SHP77 treated with DMSO at 0.1 percent for 48 hours (cell line): Measurements from ENCODE around the gene DRAP1.
"Not testable (repeated sequence)": the region's sequence is repeated elsewhere in the genome, so short reads cannot be mapped to it uniquely, and the experiment has no call there.

ENCODE experiments used
- DNase-seq: peaks from one replicate; lab custom pipeline; 2025; lab: John Stamatoyannopoulos, UW

The DRAP1 gene

DNA sequence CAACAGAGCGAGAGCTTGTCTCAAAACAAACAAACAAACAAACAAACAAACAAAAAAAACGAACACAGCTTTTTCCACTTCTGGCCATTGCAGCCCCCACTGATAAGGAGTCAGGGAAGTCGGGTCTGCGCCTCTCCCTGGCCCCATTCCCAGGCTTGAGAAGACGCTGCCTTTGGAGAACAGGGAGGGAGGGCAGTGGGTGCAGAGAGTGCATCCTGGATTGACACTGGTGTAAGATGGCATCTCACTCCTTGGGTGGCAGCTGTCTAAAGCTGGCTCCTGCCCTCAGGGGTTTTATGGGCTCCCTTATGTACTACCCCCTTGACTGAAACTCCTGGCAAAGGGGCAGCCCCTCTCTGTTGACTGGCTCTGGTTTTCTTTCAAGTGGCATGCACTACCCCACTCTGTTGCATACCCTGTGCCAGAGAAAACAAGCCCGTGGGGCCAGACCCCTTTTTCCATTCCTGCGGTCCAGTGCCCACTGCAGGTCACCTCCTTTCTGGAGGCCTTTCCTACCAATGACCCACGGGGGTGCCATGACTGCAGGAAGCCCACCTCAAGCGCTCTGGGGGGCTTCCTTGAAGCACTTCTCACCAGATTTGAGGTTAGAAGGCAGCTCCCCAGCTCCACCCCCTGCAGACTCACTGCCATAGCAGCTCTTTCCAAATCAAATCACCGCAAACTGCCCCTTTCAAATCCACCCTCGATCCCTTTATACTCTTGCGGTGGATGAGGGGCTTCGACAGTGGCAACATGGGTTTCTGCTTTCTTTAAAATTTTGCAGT is 12.7 kb downstream of the DRAP1 start:
- DNase-seq, result no peak

DNA sequence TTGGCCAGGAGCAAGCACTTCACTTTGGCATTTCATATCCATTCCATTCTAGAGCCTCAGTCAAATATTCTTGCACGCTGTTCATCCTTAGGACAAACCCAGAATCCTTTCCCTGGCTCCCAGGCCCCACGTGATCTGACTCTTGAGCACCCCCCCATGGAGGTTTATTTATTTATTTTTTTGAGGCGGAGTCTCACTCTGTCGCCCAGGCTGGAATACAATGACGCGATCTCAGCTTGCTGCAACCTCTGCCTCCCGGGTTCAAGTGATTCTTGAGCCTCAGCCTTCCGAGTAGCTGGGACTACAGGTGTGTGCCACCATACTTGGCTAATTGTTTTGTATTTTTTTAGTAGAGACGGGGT is 13.3 kb downstream of the DRAP1 start:
- DNase-seq, result no peak

DNA sequence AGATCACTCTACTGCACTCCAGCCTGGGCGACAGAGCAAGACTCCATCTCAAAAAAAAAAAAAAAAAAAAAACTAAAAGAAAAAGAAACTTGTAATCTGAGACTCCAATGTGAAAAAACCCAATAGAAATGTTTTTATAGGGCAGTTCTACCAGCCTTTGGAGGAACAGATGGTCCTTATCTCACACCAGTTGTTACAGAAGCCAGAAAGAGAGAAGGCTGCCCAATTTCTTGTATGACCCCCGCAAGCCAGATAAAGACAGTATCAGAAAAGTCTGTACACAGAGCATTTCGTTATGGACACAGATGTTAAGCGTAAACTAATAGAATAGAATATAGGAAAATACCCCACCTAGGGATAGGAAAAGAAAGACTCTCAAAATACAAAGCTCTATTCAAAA is 14.8 kb downstream of the DRAP1 start:
- no peak for DNase-seq

DNA sequence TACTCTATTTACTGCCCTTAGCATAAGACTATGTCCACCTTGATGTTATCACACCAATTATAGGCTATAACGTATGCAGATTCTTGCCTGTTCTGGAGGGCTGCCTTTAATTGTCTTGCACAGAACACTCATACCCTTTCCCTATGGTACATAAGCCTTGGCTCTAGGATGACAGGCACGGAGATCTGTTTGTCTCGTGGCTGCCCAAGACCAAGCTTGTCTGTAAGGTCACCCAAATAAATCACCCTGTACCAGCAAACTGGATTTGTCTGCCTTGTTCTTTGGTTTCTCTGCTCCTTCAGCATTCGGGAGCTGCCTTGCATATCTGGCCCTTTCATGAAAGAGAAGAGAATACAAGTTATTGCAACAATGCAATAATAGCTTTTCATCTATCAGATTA is 18.5 kb downstream of the DRAP1 start:
- DNase-seq, result no peak

DNA sequence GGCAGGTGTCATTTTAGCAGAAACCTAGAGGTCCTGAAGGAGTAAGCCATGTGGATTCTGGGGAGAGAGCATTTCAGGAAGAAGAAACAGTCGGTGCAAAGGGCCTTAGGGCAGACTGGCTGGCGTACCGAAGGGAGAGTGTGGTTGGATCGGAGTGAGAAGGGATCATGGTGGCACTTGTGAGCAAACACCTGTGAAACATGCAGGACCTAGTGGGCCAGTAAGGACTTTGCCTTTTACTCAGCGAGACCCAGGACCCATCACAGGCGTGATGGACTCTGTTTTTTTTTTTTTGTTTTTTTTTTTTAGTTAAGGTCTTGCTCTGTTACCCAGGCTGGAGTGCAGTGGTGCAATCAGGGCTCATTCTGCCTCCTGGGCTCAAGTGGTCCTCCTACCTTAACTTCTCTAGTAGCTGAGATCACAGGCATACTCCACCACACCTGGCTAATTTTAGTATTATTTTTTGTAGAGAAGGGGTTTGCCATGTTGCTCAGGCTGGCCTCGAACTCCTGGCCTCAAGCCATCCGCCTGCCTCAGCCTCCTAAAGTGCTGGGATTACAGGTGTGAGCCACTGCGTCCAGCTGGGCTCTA is 22.6 kb downstream of the DRAP1 start:
- no peak for DNase-seq

DNA sequence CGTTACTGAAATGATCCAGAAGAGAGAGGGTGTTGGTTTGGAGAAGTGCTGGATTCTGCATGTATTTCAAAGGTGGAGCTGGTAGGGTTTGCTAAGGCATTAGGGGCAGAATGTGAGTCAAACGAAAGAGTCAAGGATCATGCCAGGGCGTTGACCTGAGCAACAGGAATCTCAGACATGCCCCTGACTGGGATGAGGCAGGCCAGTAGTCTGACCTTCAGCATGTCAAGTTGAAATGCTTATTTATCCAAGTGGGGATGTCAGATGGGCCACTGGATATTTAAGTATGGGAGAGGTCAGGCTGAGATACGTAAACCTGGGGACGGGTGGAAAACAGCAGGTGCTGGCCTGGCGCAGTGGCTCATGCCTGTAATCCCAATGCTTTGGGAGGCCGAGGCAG is 23.3 kb downstream of the DRAP1 start:
- no peak for DNase-seq

DNA sequence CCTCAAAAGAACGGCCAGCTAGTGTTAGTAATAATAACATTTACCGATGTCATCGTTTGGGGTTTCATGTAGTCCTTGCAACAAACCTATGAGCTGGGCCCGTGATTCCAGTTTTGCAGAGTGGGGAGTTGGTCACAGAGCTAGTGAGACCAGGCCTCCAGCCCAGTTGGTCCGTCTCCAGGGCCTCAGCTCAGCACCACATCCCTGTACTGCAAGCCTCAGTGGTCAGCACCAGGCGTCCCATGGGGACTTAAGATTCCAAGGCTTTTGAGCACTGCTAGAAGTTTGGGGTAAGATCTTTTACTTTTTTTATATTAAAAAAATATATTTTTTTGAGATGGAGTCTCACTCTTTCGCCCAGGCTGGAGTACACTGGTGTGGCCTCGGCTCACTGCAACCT is 25.0 kb downstream of the DRAP1 start:
- DNase-seq, result no peak

DNA sequence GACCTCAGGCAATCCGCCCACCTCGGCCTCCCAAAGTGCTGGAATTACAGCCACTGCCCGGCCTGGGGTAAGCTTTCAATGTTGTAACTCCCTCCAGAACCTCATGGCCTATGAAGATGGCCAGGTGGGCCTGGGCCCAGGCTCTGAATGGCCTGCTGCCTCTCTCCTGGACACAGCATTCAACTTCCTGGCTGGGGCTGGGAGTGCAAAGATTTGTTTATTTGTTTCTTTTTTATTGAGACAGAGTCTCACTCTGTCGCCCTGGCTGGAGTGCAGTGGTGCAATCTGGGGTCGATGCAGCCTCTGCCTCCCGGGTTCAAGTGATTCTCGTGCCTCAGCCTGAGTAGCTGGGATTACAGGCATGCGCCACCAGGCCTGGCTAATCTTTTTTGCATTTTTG is 25.5 kb downstream of the DRAP1 start:
- DNase-seq, result no peak

DNA sequence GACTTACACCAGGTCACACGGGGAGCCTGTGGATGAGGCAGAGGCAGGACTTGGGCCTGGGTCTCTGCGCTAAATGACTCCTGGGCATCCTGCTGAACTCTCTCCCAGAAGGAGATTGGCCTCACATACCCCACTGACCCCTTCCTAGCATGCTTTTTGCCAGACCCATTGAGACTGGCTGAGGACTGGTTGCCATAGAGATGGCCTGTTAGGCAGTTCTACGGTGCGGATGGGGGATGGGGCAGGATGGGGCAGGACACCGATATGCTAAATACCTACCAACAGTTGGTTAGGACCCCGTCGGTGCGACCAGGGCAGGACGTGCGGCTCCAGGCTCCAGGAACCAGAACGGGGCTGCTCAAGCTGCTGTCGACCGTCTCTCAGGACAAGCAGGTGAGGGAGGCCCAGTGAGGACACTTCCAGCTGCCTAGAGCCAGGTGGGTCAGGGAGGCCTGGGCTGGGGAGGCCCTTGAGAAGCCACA is 26.2 kb downstream of the DRAP1 start, which contains the start of gene TSGA10IP:
Gene TSGA10IP, plus strand, starts transcription at position 51 of the 482 bp plus-strand sequence. Its CDS starts 196 bp downstream, at position 247.
- no peak for DNase-seq

DNA sequence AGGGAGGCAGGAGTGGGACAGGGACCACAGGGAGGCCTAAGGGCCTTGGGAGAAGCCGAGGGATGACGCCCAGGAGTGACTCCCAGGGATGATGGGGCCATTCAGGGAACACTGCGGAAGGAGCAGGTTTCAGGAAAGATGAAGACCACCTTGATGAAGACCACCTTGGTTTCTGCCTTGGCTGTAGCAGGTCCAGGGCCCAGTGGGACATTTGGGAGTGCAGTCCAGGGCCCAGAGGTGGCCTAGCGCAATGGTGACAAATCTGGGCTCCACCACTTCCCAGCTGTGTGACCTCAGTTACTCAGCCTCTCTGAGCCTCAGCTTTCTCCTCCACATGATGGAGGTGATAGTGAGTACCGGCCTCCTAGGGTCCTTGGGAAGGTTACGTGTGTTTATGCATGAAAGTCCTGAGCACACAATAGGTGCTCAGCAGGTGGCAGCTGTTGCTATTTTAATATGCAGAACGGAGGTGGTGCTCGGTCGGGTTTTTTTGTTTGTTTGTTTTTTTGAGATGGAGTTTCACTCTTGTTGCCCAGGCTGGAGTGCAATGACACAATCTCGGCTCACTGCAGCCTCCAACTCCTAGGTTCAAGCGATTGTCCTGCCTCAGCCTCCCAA is 26.8 kb downstream of the DRAP1 start:
- DNase-seq, result no peak

DNA sequence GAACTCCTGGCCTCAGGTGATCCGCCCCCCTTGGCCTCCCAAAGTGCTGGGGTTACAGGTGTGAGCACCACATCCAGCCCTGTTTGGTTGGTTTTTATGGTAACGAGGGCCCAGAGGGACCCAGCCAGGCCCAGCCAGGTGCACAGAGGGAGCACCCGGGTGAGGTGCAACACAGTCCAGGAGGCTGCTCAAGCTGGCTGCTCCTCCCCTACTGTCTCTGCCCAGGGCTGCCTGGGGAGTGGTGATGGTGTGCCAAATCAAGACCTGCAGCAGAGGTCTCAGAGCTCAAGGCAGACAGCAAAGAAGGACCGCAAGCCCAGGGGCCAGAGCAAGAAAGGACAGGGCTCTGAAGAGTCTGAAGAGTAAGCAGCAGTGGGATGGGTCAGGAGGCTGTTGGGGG is 27.4 kb downstream of the DRAP1 start:
- no peak for DNase-seq

DNA sequence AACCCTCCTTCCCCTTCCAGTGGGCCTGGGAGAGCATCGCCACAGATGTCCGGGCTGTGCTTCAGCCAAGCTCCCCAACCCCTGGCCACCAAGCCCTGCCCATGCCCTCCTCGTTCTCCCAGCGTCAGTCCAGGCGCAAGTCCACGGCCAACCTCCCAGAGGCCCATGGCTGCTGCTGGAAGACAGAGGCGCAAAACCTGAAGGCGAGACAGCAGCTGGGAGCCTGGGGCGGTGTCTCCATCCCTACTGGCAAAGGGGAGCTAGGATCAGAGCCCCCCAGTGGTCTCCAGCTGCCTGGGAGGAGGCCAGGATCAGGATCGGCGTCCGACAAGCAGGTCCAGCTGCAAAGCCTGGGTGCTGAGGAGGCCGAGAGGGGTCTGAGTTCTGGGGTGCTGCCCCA is 27.9 kb downstream of the DRAP1 start:
- no peak for DNase-seq

DNA sequence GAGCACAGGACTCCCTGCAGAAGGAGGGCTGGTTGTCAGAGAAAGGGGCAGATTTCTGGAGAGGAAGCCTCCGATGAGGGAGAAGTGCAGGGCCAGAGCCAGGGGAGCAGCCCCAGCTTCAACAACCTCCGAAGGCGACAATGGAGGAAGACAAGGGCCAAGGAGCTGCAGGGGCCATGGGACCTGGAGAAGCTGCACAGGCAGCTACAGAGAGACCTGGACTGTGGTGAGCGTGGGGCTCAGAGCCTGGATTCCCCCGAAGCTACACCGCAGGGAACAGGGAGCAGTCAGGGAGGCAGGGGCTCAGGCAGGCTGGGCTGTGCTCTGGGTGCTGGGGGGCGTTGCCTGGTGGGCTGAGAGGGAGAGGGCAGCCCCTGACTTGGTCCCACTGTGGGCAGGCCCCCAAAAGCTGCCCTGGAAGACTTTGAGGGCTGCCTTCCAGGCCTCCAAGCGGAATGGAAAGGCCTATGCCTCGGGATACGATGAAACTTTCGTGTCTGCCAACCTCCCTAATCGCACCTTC is 28.4 kb downstream of the DRAP1 start:
- no peak for DNase-seq

DNA sequence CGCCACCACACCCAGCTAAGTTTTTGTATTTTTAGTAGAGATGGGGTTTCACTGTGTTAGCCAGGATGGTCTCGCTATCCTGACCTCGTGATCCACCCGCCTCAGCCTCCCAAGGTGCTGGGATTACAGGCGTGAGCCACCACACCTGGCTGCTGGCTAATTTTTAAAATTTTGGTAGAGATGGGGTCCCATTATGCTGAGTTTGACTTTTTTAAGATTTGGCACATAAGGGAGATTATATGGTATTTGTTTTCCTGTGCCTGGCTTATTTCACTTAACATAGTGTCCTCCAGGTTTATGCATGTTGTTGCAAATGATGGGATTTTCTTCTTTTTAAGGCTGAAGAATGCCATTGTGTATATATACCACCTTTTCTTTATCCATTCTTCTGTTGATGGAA is 31.5 kb downstream of the DRAP1 start:
- not testable (repeated sequence) for DNase-seq

DNA sequence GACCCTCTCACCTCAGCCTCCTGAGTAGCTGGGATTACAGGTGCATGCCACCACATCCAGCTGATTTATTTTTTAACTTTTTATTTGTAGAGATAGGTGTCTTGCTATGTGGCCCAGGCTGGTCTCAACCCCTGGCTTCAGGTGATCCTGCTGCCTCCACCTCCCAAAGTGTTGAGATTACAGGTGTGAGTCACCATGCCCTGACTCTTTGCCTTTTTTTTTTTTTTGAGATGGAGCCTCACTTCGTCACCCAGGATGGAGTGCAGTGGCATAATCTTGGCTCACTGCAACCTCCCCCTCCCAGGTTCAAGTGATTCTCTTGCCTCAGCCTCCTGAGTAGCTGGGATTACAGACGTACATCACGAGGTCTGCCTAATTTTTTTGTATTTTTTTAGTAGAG is 32.4 kb downstream of the DRAP1 start:
- not testable (repeated sequence) for DNase-seq

DNA sequence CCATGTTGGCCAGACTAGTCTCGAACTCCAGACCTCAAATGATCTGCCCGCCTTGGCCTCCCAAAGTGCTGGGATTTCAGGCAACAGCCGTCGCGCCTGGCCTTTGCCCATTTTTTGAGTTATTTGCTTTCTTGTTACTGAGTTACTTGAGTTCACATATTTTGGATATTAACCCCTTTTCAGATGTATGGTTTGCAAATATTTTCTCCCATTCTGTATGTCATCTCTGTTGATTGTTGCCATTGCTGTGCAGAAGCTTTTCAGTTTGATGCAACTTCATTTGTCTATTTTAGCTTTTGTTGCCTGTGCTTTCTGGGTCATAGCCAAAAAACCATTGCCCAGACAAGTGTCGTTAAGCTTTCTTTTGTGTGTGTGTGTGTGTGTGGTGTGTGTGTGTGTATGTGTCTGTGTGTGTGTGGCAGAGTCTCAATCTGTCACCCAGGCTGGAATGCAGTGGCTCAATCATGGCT is 32.9 kb downstream of the DRAP1 start:
- no peak for DNase-seq

DNA sequence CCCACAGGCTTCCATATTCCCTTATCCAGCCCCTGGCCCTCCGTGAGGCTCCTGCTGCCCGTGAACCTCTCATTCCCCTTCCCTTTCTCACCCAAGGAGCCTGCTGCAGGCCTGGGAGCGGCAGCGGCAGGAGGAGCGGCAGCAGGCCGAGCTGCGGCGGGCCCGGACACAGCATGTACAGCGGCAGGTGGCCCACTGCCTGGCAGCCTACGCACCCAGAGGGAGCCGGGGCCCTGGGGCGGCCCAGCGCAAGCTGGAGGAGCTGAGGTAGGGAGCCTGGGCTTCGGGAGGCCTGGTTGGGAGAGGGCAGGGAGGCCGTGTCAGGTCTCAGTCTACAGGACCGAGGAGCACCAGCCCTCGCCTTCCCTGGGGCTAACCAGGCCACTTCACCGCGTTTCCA is 34.2 kb downstream of the DRAP1 start:
- no peak for DNase-seq

DNA sequence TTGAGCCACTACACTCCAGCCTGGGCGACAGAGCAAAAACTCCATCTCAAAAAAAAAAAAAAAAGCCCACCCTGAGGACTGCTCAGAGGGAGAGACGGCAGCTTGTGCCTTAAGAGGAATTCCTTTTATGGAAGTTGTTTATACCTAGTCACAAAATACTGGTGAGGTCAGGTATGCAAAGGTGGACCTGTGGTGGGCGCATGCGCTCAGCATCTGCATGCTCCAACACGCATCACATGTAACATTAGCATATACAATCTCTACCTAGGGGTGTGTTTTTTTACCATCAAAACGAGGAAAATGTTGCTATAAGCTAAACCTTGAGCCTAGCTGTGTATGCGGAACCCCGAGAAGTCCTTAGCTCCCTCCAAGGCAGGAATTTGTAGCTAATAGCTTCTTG is 35.5 kb downstream of the DRAP1 start:
- no peak for DNase-seq

DNA sequence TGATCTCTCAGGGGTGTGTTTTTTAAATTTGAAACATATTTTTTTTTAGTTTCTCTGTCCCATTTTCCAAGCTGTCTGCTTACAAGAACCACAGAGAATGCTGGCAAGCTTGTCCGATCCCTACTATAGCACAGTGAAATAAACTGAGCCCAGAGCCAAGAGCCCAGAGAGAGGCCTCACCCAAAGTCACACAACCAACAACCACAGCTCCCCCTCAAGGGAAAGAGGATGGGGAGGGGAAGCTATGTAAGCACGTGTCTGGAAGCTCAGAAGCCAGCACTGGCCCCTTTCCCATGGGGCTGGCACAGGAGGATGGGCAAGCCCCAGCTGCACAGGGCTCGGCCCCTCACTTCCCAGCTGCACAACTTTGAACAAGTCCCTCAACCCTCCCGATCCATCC is 39.1 kb downstream of the DRAP1 start:
- no peak for DNase-seq

DNA sequence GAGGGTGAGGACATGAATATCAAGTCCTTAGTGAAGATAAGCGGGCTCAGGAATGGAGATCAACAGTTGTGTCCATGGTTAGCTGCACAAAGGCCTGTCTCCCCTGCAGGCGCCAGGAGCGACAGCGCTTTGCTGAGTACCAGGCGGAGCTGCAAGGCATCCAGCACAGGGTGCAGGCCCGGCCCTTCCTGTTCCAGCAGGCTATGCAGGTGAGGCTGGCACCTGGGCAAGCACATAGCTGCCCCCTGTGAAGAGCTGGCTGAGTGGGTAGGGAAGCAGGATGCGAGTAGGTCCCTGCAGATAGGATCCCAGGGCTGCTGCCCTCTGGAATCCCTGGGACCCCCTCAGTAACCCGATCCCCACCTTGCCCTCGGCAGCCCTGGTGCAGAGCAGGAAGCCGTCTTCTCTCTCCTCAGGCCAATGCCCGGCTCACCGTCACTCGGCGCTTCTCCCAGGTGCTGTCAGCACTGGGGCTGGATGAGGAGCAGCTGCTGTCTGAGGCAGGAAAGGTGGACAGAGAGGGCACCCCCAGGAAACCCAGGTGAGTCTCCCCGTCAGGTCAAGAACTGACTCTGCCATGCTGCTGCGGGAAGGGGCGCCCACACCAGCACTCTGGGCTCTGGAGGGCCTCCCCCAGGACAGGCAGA is 39.7 kb downstream of the DRAP1 start:
- no peak for DNase-seq

DNA sequence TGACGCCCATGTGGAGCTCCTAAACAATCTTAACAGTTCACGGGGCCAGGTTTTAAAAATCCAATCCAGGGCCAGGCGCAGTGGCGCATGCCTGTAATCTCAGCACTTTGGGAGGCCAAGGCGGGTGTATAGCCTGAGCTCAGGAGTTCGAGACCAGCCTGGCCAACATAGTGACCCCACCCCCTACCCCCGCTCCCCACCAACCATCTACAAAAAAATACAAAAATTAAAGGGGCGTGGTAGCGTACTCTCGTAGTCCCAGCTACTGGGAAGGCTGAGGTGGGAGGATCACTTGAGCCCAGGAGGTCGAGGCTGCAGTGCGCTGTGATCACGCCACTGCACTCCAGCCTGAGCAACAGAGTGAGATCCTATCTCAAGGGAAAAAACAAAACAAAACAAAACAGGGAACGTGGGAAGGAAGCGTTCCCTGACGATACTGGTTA is 41.6 kb downstream of the DRAP1 start:
- no peak for DNase-seq
